Neural cell (in vitro differentiated cells): Measurements from ENCODE around the gene INO80.

Experiments used
- EP300 ChIP-seq: fragments of 450-650 bp; conservative IDR thresholded peaks from 2 replicates; pipeline ENCODE4 v1.6.1; 2014; ENCODE audit warnings: antibody characterized with exemption, mild to moderate bottlenecking, moderate library complexity; ENCODE audit not compliant: poor library complexity, severe bottlenecking
- EZH2 ChIP-seq: fragments of 200-600, 300-800 bp; shearing (Covaris generic), sonication (generic); IDR thresholded peaks from 2 replicates; pipeline ENCODE4 v1.6.1; 2014; ENCODE audit warnings: antibody characterized with exemption, low read length, borderline replicate concordance, mild to moderate bottlenecking; ENCODE audit not compliant: insufficient read depth, poor library complexity, severe bottlenecking
- MXI1 ChIP-seq: fragments of 450-650 bp; conservative IDR thresholded peaks from 2 replicates; pipeline ENCODE4 v1.6.1; 2014; ENCODE audit warnings: antibody characterized with exemption, mild to moderate bottlenecking; ENCODE audit not compliant: poor library complexity, severe bottlenecking
- POLR2AphosphoS5 ChIP-seq: IDR thresholded peaks from 2 replicates; pipeline ENCODE4 v1.6.1; 2012
- RAD21 ChIP-seq: fragments of 450-650 bp; conservative IDR thresholded peaks from 2 replicates; pipeline ENCODE4 v1.6.1; 2014; ENCODE audit warnings: antibody characterized with exemption, mild to moderate bottlenecking, moderate library complexity
- REST ChIP-seq: IDR thresholded peaks from 2 replicates; pipeline ENCODE4 v1.6.1; 2012; ENCODE audit warnings: borderline replicate concordance
- SMC3 ChIP-seq: fragments of 450-650 bp; conservative IDR thresholded peaks from 2 replicates; pipeline ENCODE4 v1.6.1; 2014; ENCODE audit warnings: antibody characterized with exemption, mild to moderate bottlenecking, moderate library complexity; ENCODE audit not compliant: poor library complexity
- TAF1 ChIP-seq: IDR thresholded peaks from 2 replicates; pipeline ENCODE4 v1.6.1; 2012; ENCODE audit warnings: low read depth
- TF ChIP-seq, protein P1 (sequence below): fragments of 450-650 bp; IDR thresholded peaks from 2 replicates; pipeline ENCODE4 v1.5.1; 2014; ENCODE audit warnings: antibody characterized with exemption, mild to moderate bottlenecking, moderate library complexity; ENCODE audit not compliant: poor library complexity, severe bottlenecking

DNA sequence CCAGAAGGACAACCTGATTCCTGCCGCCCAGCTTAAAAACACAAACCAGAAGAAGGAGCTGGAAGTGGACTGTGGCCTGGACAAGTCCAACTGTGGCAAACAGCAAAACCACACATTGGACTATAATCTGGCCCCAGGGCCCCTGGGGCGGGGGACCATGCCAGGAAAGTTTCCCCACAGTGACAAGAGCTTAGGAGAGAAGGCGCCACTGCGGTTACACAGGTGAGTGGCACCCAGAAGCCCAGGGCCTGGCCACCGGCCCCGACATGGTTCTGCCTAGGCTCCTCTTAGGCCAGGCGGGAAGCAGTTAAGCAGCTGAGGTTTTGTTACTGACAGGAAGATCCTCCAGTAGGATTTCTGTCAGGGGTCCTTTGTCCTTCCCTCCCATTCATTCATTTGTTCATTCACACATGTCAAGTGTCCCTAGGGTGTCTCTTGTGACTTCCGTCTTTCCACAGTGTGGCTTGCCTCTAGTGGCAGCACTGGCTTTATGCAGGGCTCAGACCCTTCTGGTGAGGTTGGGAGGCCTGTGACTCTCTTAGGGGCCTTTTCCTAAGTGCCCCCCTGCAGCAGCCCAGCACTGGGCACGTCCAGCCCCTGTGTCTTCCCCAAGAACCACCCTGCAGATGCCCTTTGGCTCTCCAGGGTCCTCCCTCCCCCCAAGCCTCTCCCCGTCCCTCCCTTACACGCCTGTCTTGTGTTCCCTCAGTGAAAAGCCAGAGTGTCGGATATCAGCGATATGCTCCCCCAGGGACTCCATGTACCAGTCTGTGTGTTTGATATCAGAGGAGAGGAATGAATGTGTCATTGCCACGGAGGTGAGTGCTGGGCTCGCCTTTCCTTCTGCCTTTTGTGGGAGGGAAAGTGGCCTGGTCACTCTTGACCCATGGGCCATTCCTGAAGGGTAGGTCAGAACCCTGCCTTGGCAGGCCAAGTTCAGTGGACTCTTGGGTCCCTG is 179.1 kb downstream of the INO80 start:
- TF ChIP-seq MXI1 (no peak), EZH2 (no peak), POLR2AphosphoS5 (no peak), RAD21 (no peak), SMC3 (no peak), REST (no peak), TAF1 (no peak), EP300 (no peak)
- TF ChIP-seq, protein P1, sequence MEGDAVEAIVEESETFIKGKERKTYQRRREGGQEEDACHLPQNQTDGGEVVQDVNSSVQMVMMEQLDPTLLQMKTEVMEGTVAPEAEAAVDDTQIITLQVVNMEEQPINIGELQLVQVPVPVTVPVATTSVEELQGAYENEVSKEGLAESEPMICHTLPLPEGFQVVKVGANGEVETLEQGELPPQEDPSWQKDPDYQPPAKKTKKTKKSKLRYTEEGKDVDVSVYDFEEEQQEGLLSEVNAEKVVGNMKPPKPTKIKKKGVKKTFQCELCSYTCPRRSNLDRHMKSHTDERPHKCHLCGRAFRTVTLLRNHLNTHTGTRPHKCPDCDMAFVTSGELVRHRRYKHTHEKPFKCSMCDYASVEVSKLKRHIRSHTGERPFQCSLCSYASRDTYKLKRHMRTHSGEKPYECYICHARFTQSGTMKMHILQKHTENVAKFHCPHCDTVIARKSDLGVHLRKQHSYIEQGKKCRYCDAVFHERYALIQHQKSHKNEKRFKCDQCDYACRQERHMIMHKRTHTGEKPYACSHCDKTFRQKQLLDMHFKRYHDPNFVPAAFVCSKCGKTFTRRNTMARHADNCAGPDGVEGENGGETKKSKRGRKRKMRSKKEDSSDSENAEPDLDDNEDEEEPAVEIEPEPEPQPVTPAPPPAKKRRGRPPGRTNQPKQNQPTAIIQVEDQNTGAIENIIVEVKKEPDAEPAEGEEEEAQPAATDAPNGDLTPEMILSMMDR: peak; percentile 55
